CD14-positive monocyte (primary cell): ENCODE measurements around the gene CDH5. TPM values are rescaled to one million over a fixed set of nuclear protein-coding genes. Genes with fewer than 3 reads are reported as not detected.

Source experiments
- DNase-seq, 3 donors: peaks; one replicate each; pipeline ENCODE4 v3.0.0-alpha.2; 2011 to 2022
- H2AFZ ChIP-seq: 2 replicates; pipeline ENCODE4 v1.6.0; 2012; ENCODE audit warnings: mild to moderate bottlenecking, low read depth, low read length, inconsistent platforms; ENCODE audit not compliant: insufficient read depth, poor library complexity, severe bottlenecking
- H3K27ac ChIP-seq, 2 donors: 1 replicate in 1 of 2; 2 replicates in 1 of 2; pipeline ENCODE4 v1.5.1; 2012 to 2013; ENCODE audit warnings: low read length in 2 of 2, control low read depth in 1 of 2, inconsistent platforms in 1 of 2, low read depth in 1 of 2, mild to moderate bottlenecking in 1 of 2
- H3K27me3 ChIP-seq, 2 donors: one replicate each; pipeline versions ENCODE4 v1.6.0 to v1.6.1; 2011 to 2013; ENCODE audit warnings: low read length in 2 of 2; ENCODE audit not compliant: control insufficient read depth in 2 of 2, insufficient read depth in 2 of 2
- H3K36me3 ChIP-seq, 2 donors: replicated peaks in 1 of 2; 1 replicate in 1 of 2; 2 replicates in 1 of 2; pipeline versions ENCODE4 v1.5.1 to v1.6.1; 2012 to 2013; ENCODE audit warnings: low read length in 2 of 2, control low read depth in 1 of 2, inconsistent platforms in 1 of 2, mild to moderate bottlenecking in 1 of 2; ENCODE audit not compliant: insufficient read depth in 2 of 2, control insufficient read depth in 1 of 2
- H3K4me1 ChIP-seq, 2 donors: 1 replicate in 1 of 2; 2 replicates in 1 of 2; pipeline versions ENCODE4 v1.5.1 to v1.6.1; 2012 to 2013; ENCODE audit warnings: low read length in 2 of 2, control low read depth in 1 of 2, inconsistent platforms in 1 of 2, mild to moderate bottlenecking in 1 of 2, moderate library complexity in 1 of 2; ENCODE audit not compliant: insufficient read depth in 2 of 2, control insufficient read depth in 1 of 2
- H3K4me2 ChIP-seq: replicated peaks from 2 replicates; pipeline ENCODE3; 2012; ENCODE audit warnings: low read length, moderate library complexity, mild to moderate bottlenecking; ENCODE audit not compliant: poor library complexity, severe bottlenecking; ENCODE audit errors: extremely low read depth
- H3K4me3 ChIP-seq, 3 experiments: fragments of 200-600 bp in 1 of 3; sonication (generic) in 1 of 3; replicated peaks in 1 of 3; 1 replicate in 2 of 3; 2 replicates in 1 of 3; pipeline ENCODE4 v1.5.1; 2011 to 2013; ENCODE audit warnings: low read length in 3 of 3, mild to moderate bottlenecking in 3 of 3, control low read depth in 2 of 3, low read depth in 2 of 3, inconsistent platforms in 1 of 3, moderate library complexity in 1 of 3
- H3K79me2 ChIP-seq: 2 replicates; pipeline ENCODE4 v1.6.0; 2012; ENCODE audit warnings: mild to moderate bottlenecking, control low read depth, inconsistent platforms, low read length, moderate library complexity; ENCODE audit not compliant: insufficient read depth
- H3K9ac ChIP-seq: 2 replicates; pipeline ENCODE4 v1.6.0; 2017; ENCODE audit warnings: low read length, mild to moderate bottlenecking; ENCODE audit not compliant: insufficient read depth, poor library complexity, severe bottlenecking
- H3K9me3 ChIP-seq, 2 donors: replicated peaks in 1 of 2; 1 replicate in 1 of 2; 2 replicates in 1 of 2; pipeline versions ENCODE4 v1.5.1 to v1.6.1; 2012 to 2013; ENCODE audit warnings: low read length in 2 of 2, control low read depth in 1 of 2; ENCODE audit not compliant: control insufficient read depth in 1 of 2, insufficient read depth in 1 of 2
- H4K20me1 ChIP-seq: 2 replicates; pipeline ENCODE4 v1.6.0; 2012; ENCODE audit warnings: mild to moderate bottlenecking, low read length, control low read depth, moderate library complexity; ENCODE audit not compliant: insufficient read depth
- H3K27ac Mint-ChIP-seq, 7 donors: one replicate each; pipeline ENCODE4 v1.8.0; 2020; ENCODE audit warnings: mild to moderate bottlenecking in 7 of 7, mixed read lengths in 7 of 7, moderate library complexity in 6 of 7, inconsistent platforms in 2 of 7
- H3K27me3 Mint-ChIP-seq, 3 donors: one replicate each; pipeline ENCODE4 v1.8.0; 2021 to 2022; ENCODE audit warnings: low read depth in 3 of 3, mild to moderate bottlenecking in 3 of 3, mixed read lengths in 3 of 3, moderate library complexity in 3 of 3, inconsistent platforms in 1 of 3
- H3K36me3 Mint-ChIP-seq, 2 donors: one replicate each; pipeline ENCODE4 v1.8.0; 2020; ENCODE audit warnings: mixed read lengths in 2 of 2, inconsistent platforms in 1 of 2, mild to moderate bottlenecking in 1 of 2
- H3K4me1 Mint-ChIP-seq: one replicate; pipeline ENCODE4 v1.8.0; 2020; ENCODE audit warnings: mild to moderate bottlenecking, mixed read lengths
- H3K4me3 Mint-ChIP-seq, 2 donors: one replicate each; pipeline ENCODE4 v1.8.0; 2020; ENCODE audit warnings: mild to moderate bottlenecking in 2 of 2, mixed read lengths in 2 of 2, moderate library complexity in 1 of 2
- H3K9me3 Mint-ChIP-seq, 7 donors: one replicate each; pipeline ENCODE4 v1.8.0; 2020 to 2022; ENCODE audit warnings: mixed read lengths in 7 of 7, mild to moderate bottlenecking in 6 of 7, moderate library complexity in 6 of 7, inconsistent platforms in 2 of 7
- CTCF ChIP-seq: fragments of 200-600 bp; IDR thresholded peaks from one replicate; pipeline ENCODE4 v1.8.0; 2022; ENCODE audit warnings: antibody characterized with exemption, mild to moderate bottlenecking
- WGBS: methylation state at CpG from one replicate; pipeline ENCODE4 v1.1.5; 2013; ENCODE audit warnings: missing lambda C conversion rate; ENCODE audit not compliant: insufficient coverage; 5-methylcytosine and 5-hydroxymethylcytosine counted together
- intact Hi-C, 2 donors: fragments of 100-400 bp; cut with micrococcal nuclease; formaldehyde crosslinking; loops; one replicate each; pipeline versions ENCODE4 v1.15.0 to v1.15.1; 2023
- polyA plus RNA-seq, 3 donors: library from polyadenylated mRNA; depleted of rRNA in 1 of 3; unstranded in 2 of 3; stranded (reverse) in 1 of 3; fragments of 300-500 nt in 2 of 3; fragments of >200 nt in 1 of 3; fragmentation: Illumina TruSeq in 2 of 3; gene quantifications; 1 replicate in 2 of 3; 2 replicates in 1 of 3; pipeline ENCODE4 v1.2.3, GENCODE V29; 2012 to 2021

Gene CDH5
- polyA plus RNA-seq, 3 donors = 0.12 to 0.22 TPM; not detected in 1

GRCh38 chr16:66377324-66377723, 10.8 kb downstream of the CDH5 start:
- Histone ChIP-seq H3K4me2 (no peak overlapping the region), H3K9me3 (no peaks in the 10 kb centered on the region), H3K79me2 (no peaks in the 10 kb centered on the region), H3K9ac (no peak overlapping the region), H2AFZ (peak overlapping the region; percentile 22), H3K36me3 (no peaks in the 10 kb centered on the region), H4K20me1 (no peaks in the 10 kb centered on the region), H3K4me3 (no peak overlapping the region), H3K27me3 (no peaks in the 10 kb centered on the region), H3K4me1 (peaks cover 13 to 16% of the 10 kb centered on the region in 2 donors), H3K27ac (peak overlapping the region; percentile 42 to 49)
- H3K4me1 Mint-ChIP-seq = peaks cover 21% of the 10 kb centered on the region
- H3K36me3 Mint-ChIP-seq = no peaks in the 10 kb centered on the region
- intact Hi-C loops = no loop called here
- H3K27ac Mint-ChIP-seq = peak overlapping the region in 5 of 7 donors; percentile 62 to 90 (median 89)
- WGBS = 73% methylated on average over 3 of the region's 3 CpGs
- TF ChIP-seq CTCF = no peak
- H3K4me3 Mint-ChIP-seq = no peak overlapping the region
- no peak for DNase-seq
- peaks cover 0 to 1% (median 0%) of the 10 kb centered on the region in 3 donors for H3K27me3 Mint-ChIP-seq
- peaks cover 0 to 6% (median 1%) of the 10 kb centered on the region in 7 donors for H3K9me3 Mint-ChIP-seq

GRCh38 chr16:66378741-66379570, 12.5 kb downstream of the CDH5 start:
- Mint-ChIP-seq H3K4me3 (no peak overlapping the region), H3K4me1 (peaks cover 21% of the 10 kb centered on the region), H3K36me3 (no peaks in the 10 kb centered on the region), H3K9me3 (peaks cover 0 to 6% (median 1%) of the 10 kb centered on the region in 7 donors), H3K27me3 (peaks cover 1 to 7% (median 3%) of the 10 kb centered on the region in 3 donors), H3K27ac (no peak overlapping the region)
- Histone ChIP-seq H3K4me1 (peaks cover 13 to 16% of the 10 kb centered on the region in 2 donors), H3K27me3 (no peaks in the 10 kb centered on the region), H3K9me3 (no peaks in the 10 kb centered on the region), H3K4me3 (no peak overlapping the region), H3K36me3 (no peaks in the 10 kb centered on the region), H3K9ac (no peak overlapping the region), H4K20me1 (no peaks in the 10 kb centered on the region), H2AFZ (no peak overlapping the region), H3K27ac (no peak overlapping the region), H3K79me2 (no peaks in the 10 kb centered on the region), H3K4me2 (no peak overlapping the region)
- intact Hi-C loops = no loop called here
- no peak for TF ChIP-seq CTCF
- WGBS = 93% methylated on average over 10 of the region's 18 CpGs
- DNase-seq = no peak
